C4-2B (cell line): ENCODE measurements around the gene OPTC.

ENCODE experiments used
- CTCF ChIP-seq: fragments of 450-650 bp; conservative IDR thresholded peaks from 2 replicates; pipeline ENCODE4 v1.5.1; 2017; ENCODE audit warnings: mild to moderate bottlenecking
- ZFX ChIP-seq: fragments of 450-650 bp; IDR thresholded peaks from 2 replicates; pipeline ENCODE4 v1.6.1; 2017

GRCh38 chr1:203555511-203556046, 61.6 kb downstream of the OPTC start:
- TF ChIP-seq CTCF (no peak), ZFX (no peak)
